ENCODE data around the gene CPM.
"Not testable (repeated sequence)": the region's sequence is repeated elsewhere in the genome, so short reads cannot be mapped to it uniquely, and the experiment has no call there.

The CPM gene

DNA sequence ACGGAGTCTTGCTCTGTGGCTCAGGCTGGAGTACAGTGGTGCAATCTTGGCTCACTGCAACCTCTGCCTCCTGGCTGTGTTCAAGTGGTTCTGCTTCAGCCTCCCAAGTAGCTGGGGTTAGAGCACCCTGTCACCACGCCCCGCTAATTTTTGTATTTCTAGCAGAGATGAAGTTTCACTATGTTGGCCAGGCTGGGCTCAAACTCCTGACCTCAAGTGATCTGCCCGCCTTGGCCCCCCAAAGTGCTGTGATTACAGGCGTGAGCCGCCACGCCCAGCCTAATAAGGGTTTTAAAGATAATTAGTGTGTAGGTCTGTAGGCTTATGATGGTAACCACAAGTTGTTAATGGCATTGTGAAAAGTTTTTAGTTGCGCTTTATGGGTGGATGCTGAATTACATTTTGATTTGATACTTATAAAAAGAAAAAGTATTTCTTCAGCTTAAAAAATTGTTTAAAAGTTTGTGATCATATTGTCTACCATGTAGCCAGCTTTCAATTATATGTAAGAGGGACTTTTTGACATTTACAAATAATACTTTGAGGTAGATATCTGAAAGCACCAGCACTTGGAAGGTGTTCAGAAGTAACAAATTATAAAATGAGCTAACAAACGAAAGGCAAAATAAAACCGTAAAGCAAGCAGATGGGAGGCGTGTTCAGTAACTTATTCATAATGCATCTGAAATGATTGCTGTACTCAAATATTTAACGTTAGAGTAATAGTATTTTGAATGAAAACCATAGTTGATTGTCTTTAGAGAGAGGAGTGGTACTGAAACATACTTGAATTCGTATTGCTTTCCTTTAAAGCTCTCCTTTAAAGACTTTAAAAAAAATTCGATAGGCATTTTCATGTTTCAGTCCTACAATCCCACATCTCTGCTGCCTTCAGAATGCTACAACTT is 87.9 kb downstream of the CPM start:
- no peak for DNase-seq

DNA sequence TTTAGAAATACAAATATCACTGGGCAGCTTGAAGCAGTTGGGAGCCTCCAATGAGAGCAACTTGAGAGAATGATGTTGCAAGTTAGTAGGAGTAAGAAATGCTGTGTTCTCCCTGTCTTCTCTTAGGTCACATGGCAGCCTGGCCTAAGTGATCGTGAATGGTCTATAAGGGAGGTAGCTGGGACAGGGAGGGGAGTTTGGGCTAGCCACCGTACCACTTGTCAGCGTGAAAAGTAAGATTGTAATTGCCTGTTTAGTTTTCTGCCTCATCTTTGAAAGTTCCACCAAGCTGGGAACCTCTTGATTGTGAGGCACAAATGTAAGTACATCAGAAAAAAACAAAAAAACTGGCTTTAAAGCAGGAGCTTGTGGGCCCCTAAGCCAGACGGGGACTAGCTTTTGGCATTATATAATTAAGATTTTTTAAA is 88.6 kb downstream of the CPM start:
- DNase-seq, result no peak

GRCh38 chr12:68842784-68843567 is 90.0 kb downstream of the CPM start:
- no peak for DNase-seq

DNA sequence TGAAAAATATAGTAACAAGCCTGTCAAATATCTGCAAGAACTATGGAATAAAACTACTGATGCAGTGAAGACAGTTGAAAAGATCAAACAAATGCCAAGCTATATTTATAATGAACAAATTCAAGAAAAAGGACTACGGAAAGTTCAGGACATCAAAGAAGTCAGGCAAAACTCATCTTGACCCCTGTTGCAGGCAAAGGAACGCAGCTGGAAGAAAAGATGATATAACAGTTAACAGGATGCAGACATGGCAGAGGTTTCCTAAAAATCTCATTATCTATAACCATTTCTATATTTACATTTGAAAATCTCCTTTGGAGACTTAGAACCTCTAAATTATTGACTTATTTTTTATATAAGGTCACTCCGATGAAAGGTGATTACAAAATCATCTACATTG is 90.8 kb downstream of the CPM start:
- no peak for DNase-seq

DNA sequence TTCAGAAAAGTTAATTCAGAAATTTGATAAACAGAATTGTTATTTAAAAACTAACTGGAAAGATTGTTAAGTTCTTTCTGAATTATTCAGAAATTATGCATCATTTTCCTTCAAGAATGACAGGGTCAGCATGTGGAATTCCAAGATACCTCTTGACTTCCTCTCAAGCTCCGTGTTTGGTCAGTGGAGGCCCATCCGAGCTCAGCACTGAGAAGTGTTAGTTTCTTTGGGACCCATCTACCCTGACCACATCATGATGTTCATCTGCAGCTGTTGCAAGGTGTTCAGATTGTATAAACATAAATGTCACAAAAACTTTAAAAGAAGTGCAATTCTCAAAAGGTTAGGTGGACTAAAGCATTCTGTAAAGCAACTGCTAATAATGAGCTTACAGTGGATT is 91.3 kb downstream of the CPM start:
- no peak for DNase-seq

- not testable (repeated sequence) for DNase-seq
Measured at GRCh38 chr12:68841175-68841574, 91.8 kb downstream of the CPM start.

DNA sequence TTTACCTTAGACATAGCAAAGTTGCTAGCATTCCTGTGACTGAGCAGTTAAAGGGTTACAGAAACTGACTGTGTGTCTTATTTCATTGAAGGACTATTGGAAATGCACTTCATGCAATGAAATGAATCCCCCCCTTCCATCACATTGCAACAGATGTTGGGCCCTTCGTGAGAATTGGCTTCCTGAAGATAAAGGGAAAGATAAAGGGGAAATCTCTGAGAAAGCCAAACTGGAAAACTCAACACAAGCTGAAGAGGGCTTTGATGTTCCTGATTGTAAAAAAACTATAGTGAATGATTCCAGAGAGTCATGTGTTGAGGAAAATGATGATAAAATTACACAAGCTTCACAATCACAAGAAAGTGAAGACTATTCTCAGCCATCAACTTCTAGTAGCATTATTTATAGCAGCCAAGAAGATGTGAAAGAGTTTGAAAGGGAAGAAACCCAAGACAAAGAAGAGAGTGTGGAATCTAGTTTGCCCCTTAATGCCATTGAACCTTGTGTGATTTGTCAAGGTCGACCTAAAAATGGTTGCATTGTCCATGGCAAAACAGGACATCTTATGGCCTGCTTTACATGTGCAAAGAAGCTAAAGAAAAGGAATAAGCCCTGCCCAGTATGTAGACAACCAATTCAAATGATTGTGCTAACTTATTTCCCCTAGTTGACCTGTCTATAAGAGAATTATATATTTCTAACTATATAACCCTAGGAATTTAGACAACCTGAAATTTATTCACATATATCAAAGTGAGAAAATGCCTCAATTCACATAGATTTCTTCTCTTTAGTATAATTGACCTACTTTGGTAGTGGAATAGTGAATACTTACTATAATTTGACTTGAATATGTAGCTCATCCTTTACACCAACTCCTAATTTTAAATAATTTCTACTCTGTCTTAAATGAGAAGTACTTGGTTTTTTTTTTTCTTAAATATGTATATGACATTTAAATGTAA is 93.5 kb downstream of the CPM start:
- no peak for DNase-seq

DNA sequence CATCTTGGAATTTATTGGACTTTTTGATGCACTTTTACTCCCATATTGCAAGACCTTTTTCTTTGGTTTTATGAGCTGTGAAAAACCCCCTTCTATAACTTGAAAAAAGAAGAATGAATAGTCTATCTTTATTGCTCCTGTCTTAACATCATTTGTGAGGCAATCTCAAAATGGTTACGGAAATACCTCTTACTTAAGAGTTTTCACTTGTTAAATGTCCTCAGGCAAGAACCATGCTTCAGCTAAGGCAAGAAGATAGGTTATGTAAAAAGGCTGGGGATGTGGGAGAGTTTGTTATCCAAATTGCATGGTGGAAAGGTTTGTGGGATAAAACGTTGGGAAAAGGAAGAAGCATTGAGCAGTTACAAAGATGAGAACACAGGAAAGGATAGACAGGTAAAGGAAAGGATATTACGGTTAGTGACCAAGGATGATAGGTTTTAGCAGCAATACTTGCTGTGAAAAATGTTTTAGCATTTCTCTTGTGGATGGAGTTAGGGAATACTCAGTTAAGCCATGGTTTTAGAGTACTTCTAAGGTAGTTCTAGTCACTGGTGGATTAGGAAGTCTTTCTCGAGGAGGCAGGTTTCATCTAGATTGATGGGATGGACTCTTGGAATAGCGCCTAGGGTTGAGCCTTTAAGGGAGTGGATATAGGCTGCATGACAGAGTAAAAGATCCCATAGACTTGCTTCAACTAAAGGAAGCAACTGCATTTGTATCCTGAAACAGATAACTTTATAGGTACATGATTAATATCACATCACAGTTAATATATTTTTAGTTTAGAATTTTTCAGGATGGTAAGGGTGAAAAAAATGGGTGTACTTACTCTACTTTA is 94.7 kb downstream of the CPM start:
- DNase-seq, result no peak

DNA sequence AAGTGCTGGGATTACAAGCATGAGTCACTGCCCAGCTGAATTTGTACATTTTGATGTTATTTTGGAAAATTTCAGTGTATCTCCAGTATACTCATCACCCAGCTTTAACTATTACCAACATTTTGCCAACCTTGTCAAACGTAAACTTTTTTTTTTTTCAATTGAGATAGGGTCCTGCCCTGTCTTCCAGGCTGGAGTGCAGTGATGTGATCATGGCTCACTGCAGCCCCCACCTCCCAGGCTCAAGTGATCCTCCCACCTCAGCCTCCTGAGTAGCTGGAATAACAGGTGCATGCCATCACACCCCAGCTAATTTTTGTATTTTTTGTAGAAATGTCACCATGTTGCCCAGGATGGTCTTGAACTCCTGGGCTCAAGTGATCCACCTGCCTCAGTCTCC is 95.8 kb downstream of the CPM start:
- no peak for DNase-seq

DNA sequence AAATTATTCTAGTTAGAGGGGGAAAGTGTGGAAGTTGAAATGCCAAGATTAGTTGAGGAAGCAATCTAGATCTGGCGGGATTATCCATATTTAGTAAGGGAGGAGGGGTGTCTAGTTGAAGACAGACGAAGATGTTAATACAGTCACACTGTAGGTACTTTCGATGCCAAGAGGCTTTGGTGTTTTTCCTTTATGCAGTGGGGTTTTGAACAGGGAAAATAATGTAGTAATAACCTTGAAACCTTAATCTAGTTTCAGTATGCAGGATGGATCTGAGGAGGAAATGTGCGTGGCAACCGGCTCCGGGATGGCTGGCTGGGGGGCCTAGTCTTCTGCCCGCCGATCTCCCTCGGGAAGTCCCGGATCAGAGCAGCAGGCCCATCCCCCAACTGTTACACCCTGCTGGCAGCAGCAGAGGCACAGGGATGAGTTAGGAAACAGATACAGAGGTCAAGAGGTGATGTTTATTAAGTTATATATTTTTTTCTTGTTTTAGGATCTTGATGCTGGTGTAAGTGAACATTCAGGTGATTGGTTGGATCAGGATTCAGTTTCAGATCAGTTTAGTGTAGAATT is 97.5 kb downstream of the CPM start:
- DNase-seq, result no peak

GRCh38 chr12:68833508-68833907 is 99.5 kb downstream of the CPM start:
- DNase-seq, result no peak

GRCh38 chr12:68832504-68832867 is 100.5 kb downstream of the CPM start:
- DNase-seq, result no peak

DNA sequence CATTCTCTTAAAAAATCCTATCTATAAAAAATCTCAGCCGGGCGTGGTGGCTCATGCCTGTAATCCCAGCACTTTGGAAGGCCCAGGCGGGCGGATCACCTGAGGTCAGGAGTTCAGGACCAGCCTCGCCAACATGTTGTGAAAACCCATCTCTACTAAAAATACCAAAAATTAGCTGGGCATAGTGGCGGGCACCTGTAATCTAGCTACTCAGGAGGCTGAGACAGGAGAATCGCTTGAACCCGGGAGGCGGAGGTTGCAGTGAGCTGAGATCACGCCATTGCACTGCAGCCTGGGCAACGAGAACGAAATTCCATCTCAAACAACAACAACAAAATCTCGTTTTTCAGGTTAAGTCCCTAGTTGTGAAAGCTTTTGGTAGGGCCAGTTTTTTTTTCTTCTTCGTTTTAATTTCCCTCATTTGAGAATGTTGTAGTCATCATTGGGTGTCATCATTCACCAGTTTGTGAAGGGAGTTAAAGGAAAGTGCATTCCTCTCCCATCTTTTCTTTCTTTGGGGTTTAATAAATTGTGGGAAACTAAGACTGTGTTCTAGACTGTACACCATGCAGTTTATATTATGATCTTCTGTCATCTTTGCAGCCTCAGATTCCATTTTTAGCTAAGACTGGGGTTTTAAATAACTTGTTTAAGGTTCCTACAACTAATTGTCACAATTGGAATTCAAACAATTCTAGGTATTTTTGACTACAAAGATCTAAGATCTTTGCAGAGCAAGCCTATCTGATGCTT is 101.0 kb downstream of the CPM start:
- DNase-seq, result no peak

GRCh38 chr12:68831272-68831671 is 101.7 kb downstream of the CPM start:
- DNase-seq, result no peak

DNA sequence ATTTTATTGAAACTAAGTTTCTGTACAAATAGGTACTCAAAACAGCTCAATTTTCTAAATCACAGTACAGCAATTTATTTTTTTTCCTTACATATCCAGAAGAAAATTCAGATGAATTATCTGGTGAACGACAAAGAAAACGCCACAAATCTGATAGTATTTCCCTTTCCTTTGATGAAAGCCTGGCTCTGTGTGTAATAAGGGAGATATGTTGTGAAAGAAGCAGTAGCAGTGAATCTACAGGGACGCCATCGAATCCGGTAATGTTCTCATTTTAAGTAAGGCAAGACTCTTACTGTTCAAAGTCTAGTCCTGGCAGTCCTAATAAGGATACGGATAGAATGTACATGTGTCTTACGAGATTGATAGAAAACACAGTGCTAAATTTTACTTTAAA is 104.3 kb downstream of the CPM start:
- no peak for DNase-seq

GRCh38 chr12:68827895-68828671 is 104.9 kb downstream of the CPM start:
- no peak for DNase-seq

GRCh38 chr12:68825569-68826217 is 107.3 kb downstream of the CPM start:
- DNase-seq, result no peak

DNA sequence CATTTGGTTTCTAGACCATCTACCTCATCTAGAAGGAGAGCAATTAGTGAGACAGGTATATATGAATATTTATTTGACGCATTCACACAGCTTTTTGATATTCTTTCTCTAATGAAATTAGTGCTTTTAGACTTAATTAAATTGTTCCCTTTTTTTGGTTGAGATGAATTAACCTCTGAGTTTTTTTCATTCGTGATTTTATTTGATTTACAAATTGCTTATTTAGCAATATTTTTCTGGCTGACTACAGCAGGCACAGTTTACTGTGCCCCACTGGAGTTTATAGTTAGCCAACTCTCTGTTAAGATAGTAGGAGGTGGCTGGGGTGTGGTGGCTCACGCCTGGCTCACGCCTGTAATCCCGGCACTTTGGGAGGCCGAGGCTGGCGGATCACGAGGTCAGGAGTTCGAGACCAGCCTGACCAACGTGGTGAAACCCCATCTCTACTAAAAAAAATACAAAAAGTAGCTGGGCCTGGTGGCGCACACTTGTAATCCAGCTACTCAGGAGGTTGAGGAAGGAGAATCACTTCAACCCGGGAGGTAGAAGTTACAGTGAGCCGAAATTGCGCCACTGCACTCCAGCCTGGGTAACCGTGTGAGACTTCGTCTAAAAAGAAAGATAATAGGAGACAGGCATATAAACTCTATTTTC is 108.2 kb downstream of the CPM start:
- DNase-seq, result no peak

- no peak for DNase-seq
Measured at GRCh38 chr12:68824131-68824530, 108.8 kb downstream of the CPM start.

All from NCI-H187 treated with DMSO at 0.1 percent for 48 hours (cell line).